Right lobe of liver (tissue), 4 donors: ENCODE data around the gene FIZ1.

Experiments
- CTCF ChIP-seq, 4 donors: fragments of 200-600 bp in 3 of 4; fragments of 450-650 bp in 1 of 4; IDR thresholded peaks; one replicate each; pipeline versions ENCODE4 v1.5.1 to v1.8.0; 2016 to 2022; ENCODE audit warnings: antibody characterized with exemption in 4 of 4, mild to moderate bottlenecking in 2 of 4
- POLR2A ChIP-seq: fragments of 450-650 bp; IDR thresholded peaks from one replicate; pipeline ENCODE4 v1.6.1; 2017; ENCODE audit warnings: antibody characterized with exemption, mild to moderate bottlenecking
- donor health status: DM: no; HTN: no; CAD: no.
- donor health status: DM: no; HTN: no; CAD: no.
- donor health status: DM: no; HTN: yes; CAD: no.

- TF ChIP-seq CTCF (IDR thresholded peaks at IDR 0.05) (no peak), POLR2A (no peak)
Measured at GRCh38 chr19:55552620-55553019, 46.7 kb downstream of the FIZ1 start.
